Measurements from ENCODE around the gene SHQ1.
"Not testable (repeated sequence)": the region's sequence is repeated elsewhere in the genome, so short reads cannot be mapped to it uniquely, and the experiment has no call there.

SHQ1 gene

GRCh38 chr3:72739531-72740466 lies 108.4 kb downstream of the SHQ1 start:
- Mint-ChIP-seq H3K27ac (no peak overlapping the region), H3K36me3 (peaks cover 5 to 16% of the 10 kb centered on the region in 2 donors), H3K27me3 (peaks cover 44 to 69% of the 10 kb centered on the region in 2 donors), H3K4me1 (peaks cover 22 to 27% of the 10 kb centered on the region in 2 donors), H3K9me3 (peaks cover 0 to 3% of the 10 kb centered on the region in 2 donors), H3K4me3 (peak overlapping the region; percentile 79 to 85)
- DNase-seq: no peak
- no peak for ATAC-seq (replicated peaks)

DNA sequence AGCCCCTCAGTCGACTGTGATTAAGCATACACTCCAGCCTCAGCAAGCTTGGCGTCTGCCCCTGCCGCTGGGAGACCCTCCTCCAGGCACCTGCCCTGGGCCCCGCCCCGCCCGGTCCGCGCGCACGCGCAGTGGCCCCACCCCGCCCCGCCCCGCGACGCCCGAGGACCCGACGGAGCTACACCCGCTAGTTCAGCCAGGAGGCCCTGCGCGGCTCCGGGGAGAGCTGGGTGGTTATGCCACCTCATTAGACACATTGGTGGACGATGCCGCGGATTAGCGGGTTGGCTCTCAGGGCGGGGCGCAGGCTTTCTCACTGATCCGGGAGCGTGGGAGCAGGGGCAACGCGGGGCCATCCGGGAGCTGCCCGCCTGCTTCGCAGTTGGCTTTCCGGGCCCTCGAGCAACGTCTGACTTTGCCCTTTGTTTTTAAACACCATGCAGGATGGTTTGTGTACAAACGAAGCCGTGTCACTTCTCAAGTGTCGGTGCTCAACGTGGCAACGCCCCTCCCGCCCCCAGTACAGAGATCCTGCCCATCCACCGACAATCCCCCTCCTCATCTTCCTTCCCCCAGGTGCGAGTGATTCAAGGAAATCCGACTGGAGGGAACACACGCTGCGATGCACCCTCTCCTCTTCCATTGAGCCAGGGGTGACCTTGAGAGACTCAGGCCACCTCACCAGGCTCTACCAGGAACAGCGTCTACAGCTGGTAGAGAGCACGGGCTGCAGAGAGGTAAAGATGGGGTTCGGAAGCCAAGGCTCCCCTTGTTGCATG lies 109.3 kb downstream of the SHQ1 start:
- Mint-ChIP-seq H3K4me1 (peaks cover 20 to 25% of the 10 kb centered on the region in 2 donors), H3K4me3 (peak overlapping the region; percentile 79 to 85), H3K27me3 (peaks cover 37 to 66% of the 10 kb centered on the region in 2 donors), H3K9me3 (peaks cover 0 to 3% of the 10 kb centered on the region in 2 donors), H3K36me3 (peaks cover 5 to 16% of the 10 kb centered on the region in 2 donors), H3K27ac (peak overlapping the region; percentile 47)
- DNase-seq (peak; percentile 32), ATAC-seq (replicated peaks) (peak; percentile 89 to 94)

DNA sequence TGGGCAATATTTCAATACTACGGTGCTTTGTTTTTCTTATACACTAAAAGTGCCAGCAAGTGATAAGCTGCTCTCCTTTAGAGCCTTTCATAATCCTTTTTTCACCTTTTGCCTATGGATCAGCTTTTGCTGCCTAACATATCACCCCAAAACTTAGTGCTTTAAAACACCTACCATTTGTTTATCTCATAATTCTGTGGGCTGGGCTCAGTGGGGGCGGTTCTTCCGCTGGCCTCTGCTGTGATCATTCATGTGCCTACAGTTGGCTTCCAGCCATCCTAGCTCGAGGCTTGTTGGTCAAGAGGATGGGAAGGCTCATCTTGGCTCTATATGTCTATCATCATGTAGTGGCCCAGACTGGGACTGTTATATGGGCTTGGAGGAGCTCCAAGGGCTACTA lies 113.2 kb downstream of the SHQ1 start:
- DNase-seq; H3K9me3 Mint-ChIP-seq; ATAC-seq (replicated peaks); H3K4me3 Mint-ChIP-seq; H3K27ac Mint-ChIP-seq: not testable (repeated sequence)
- peaks cover 10% of the 10 kb centered on the region in 2 donors for H3K36me3 Mint-ChIP-seq
- H3K4me1 Mint-ChIP-seq: peaks cover 10 to 12% of the 10 kb centered on the region in 2 donors
- H3K27me3 Mint-ChIP-seq: peaks cover 29 to 61% of the 10 kb centered on the region in 2 donors

DNA sequence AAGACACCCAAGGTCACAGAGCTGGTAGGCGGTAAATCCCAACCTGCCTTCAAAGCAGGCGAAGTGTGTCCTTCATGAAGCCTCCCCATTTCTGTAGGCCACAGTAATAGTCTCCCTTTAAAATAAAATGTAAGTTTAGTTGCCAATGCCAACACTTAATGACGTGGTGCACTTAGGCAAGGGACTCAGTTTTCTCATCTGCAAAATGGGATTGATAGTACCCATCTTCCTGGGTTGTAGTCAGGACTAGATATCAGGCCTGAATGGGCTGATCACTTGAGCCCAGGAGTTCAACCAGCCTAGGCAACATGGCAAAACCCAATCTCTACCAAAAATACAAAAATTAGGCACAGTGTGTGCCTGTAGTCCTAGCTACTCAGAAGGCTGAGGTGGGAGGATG lies 114.6 kb downstream of the SHQ1 start:
- no peak overlapping the region for H3K4me3 Mint-ChIP-seq
- no peak for DNase-seq
- no peak overlapping the region for H3K27ac Mint-ChIP-seq
- peaks cover 22 to 55% of the 10 kb centered on the region in 2 donors for H3K27me3 Mint-ChIP-seq
- H3K36me3 Mint-ChIP-seq: peaks cover 5 to 7% of the 10 kb centered on the region in 2 donors
- H3K9me3 Mint-ChIP-seq: peaks cover 4 to 7% of the 10 kb centered on the region in 2 donors
- peaks cover 0 to 4% of the 10 kb centered on the region in 2 donors for H3K4me1 Mint-ChIP-seq
- ATAC-seq (replicated peaks): no peak

- H3K27ac Mint-ChIP-seq; ATAC-seq (replicated peaks); H3K36me3 Mint-ChIP-seq; H3K4me1 Mint-ChIP-seq; DNase-seq; H3K9me3 Mint-ChIP-seq; H3K4me3 Mint-ChIP-seq: not testable (repeated sequence)
- peaks cover 19 to 54% of the 10 kb centered on the region in 2 donors for H3K27me3 Mint-ChIP-seq
Measured at GRCh38 chr3:72732666-72733345, 115.4 kb downstream of the SHQ1 start.

DNA sequence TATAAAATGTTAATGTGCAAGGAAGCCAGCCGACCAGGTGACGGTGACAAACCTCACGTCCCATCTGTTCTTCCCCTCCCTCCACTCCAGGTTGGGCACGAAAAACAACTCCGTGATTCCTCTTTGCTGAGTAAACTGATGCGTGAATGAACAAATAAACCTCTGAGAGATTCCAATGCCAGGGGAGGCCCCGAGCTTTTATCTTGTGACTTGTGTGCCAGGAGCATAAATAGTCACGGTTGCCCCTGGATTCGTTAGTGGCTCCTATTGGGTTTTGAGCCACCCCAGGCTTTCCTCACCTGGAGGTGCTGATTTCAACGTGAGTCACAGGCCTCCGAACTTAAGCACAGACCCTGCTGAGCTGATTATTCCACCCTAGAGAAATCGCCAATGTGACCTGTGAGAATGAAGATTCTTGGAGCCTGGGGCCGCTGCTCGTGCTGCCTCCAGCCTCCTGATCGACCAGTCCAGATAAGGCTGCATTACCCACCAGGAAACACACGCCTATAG lies 119.2 kb downstream of the SHQ1 start:
- peaks cover under 1 to 2% of the 10 kb centered on the region in 2 donors for H3K4me1 Mint-ChIP-seq
- peaks cover 4% of the 10 kb centered on the region in 2 donors for H3K9me3 Mint-ChIP-seq
- ATAC-seq (replicated peaks): no peak
- no peak overlapping the region for H3K4me3 Mint-ChIP-seq
- no peak overlapping the region for H3K27ac Mint-ChIP-seq
- H3K36me3 Mint-ChIP-seq: peaks cover 10% of the 10 kb centered on the region in 2 donors
- H3K27me3 Mint-ChIP-seq: peaks cover 32 to 53% of the 10 kb centered on the region in 2 donors
- no peak for DNase-seq

DNA sequence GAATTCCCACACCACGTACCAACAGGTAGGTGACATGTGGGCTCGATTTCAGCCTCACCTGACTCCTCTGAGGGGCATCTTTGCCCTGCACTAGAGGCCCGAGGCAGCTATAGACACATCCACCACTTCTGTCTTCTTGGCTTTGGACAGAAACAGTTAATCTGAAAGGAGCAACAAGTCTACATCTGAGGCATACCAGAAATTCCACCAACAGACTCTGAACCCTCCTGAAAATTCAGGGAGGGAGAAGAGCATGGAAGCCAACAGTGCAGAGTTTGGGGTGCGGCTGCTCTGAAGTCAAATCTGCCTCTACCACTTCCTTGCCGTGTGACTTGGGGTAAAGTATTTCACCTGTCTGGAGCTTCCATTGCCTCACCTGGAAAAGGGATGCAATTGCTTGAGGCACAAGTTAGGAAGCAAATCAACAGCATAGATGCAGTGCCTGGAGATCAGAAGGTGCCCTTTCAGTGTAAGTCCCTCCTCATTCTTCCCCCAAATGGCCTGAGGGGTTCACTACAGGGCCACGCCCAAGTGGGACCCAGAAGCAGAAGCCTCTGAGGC lies 119.8 kb downstream of the SHQ1 start:
- Mint-ChIP-seq H3K27me3 (peaks cover 32 to 53% of the 10 kb centered on the region in 2 donors), H3K27ac (no peak overlapping the region), H3K36me3 (peaks cover 10% of the 10 kb centered on the region in 2 donors), H3K4me1 (peaks cover 4 to 6% of the 10 kb centered on the region in 2 donors), H3K9me3 (peaks cover 4% of the 10 kb centered on the region in 2 donors), H3K4me3 (no peak overlapping the region)
- ATAC-seq (replicated peaks) (no peak), DNase-seq (no peak)

- Mint-ChIP-seq H3K4me3 (no peak overlapping the region), H3K27ac (no peak overlapping the region), H3K9me3 (peaks cover 0 to 1% of the 10 kb centered on the region in 2 donors), H3K27me3 (peaks cover 28 to 46% of the 10 kb centered on the region in 2 donors), H3K4me1 (peaks cover 8 to 13% of the 10 kb centered on the region in 2 donors), H3K36me3 (peaks cover 6 to 9% of the 10 kb centered on the region in 2 donors)
- DNase-seq (no peak), ATAC-seq (replicated peaks) (no peak)
Measured at GRCh38 chr3:72727726-72728125, 120.5 kb downstream of the SHQ1 start.

GRCh38 chr3:72727172-72727571 lies 121.1 kb downstream of the SHQ1 start:
- H3K36me3 Mint-ChIP-seq: peaks cover 6% of the 10 kb centered on the region in 2 donors

GRCh38 chr3:72725229-72725628 lies 123.0 kb downstream of the SHQ1 start:
- H3K4me1 Mint-ChIP-seq: peaks cover 11 to 13% of the 10 kb centered on the region in 2 donors
- DNase-seq: no peak
- H3K27me3 Mint-ChIP-seq: peaks cover 30 to 38% of the 10 kb centered on the region in 2 donors
- ATAC-seq (replicated peaks): no peak
- no peak overlapping the region for H3K27ac Mint-ChIP-seq
- H3K36me3 Mint-ChIP-seq: peaks cover 6% of the 10 kb centered on the region in 2 donors
- no peak overlapping the region for H3K4me3 Mint-ChIP-seq
- H3K9me3 Mint-ChIP-seq: no peaks in the 10 kb centered on the region

More at GRCh38 chr3:72727172-72727571, 121.1 kb downstream of the SHQ1 start:
- Mint-ChIP-seq H3K27ac (no peak overlapping the region), H3K4me3 (no peak overlapping the region), H3K4me1 (peaks cover 8 to 13% of the 10 kb centered on the region in 2 donors), H3K27me3 (peaks cover 28 to 43% of the 10 kb centered on the region in 2 donors), H3K9me3 (no peaks in the 10 kb centered on the region)
- ATAC-seq (replicated peaks): no peak
- DNase-seq: no peak

DNA sequence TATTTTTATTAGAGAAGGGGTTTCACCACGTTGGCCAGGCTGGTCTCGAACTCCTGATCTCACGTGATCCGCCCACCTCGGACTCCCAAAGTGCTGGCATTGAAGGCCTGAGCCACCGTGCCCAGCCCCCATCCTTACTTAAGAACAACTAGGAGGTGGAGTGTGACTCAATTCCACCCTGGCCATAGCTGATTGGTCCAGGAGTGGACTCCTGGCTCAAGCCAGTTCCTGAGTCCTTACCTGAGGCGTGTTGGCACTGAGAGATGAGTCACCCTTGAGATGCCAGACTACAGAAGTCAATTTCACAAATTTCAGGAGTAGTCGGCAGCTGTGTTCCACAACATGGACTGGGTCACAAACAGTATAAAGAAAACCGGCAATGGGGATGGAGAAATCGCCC lies 124.2 kb downstream of the SHQ1 start:
- H3K27me3 Mint-ChIP-seq: peaks cover 29 to 39% of the 10 kb centered on the region in 2 donors
- H3K4me1 Mint-ChIP-seq: peaks cover 11 to 13% of the 10 kb centered on the region in 2 donors
- ATAC-seq (replicated peaks) (no peak), DNase-seq (no peak)
- H3K4me3 Mint-ChIP-seq: no peak overlapping the region
- peaks cover 6% of the 10 kb centered on the region in 2 donors for H3K36me3 Mint-ChIP-seq
- no peaks in the 10 kb centered on the region for H3K9me3 Mint-ChIP-seq
- H3K27ac Mint-ChIP-seq: no peak overlapping the region

GRCh38 chr3:72722930-72723726 lies 125.1 kb downstream of the SHQ1 start:
- Mint-ChIP-seq H3K9me3 (no peaks in the 10 kb centered on the region), H3K4me1 (peaks cover 11 to 13% of the 10 kb centered on the region in 2 donors), H3K4me3 (no peak overlapping the region), H3K36me3 (peaks cover 6% of the 10 kb centered on the region in 2 donors), H3K27me3 (peaks cover 25 to 31% of the 10 kb centered on the region in 2 donors), H3K27ac (no peak overlapping the region)
- DNase-seq: no peak
- peak; percentile 85 to 94 for ATAC-seq (replicated peaks)

Measured in stimulated activated naive B cell treated with anti-CD40 and anti-IgM and Interleukin-4, amounts not matched to agents 10 μg/mL and 1 μg/mL and 100 μg/mL, for 72 hours (primary cell).